H9 (cell line): ENCODE measurements around the gene GDPD4. TPM values are rescaled to one million over a fixed set of nuclear protein-coding genes. Genes with fewer than 3 reads are reported as not detected.

Experiments used
- DNase-seq: peaks from one replicate; pipeline ENCODE4 v3.0.0-alpha.2; 2017
- H2AFZ ChIP-seq: one replicate; pipeline ENCODE4 v1.6.1; 2013; ENCODE audit warnings: mild to moderate bottlenecking, low read length, control low read depth, moderate library complexity
- H2AK5ac ChIP-seq: 2 replicates; pipeline ENCODE4 v1.6.1; 2013; ENCODE audit warnings: low read length, control low read depth, mixed read lengths; ENCODE audit not compliant: insufficient read length
- H2BK120ac ChIP-seq: one replicate; pipeline ENCODE4 v1.6.1; 2013; ENCODE audit warnings: low read depth, mild to moderate bottlenecking, low read length, control low read depth, inconsistent platforms; ENCODE audit not compliant: poor library complexity, severe bottlenecking
- H2BK12ac ChIP-seq: 2 replicates; pipeline ENCODE4 v1.6.1; 2013; ENCODE audit warnings: low read length, control low read depth, mixed read lengths, low read depth; ENCODE audit not compliant: insufficient read length
- H2BK15ac ChIP-seq: 2 replicates; pipeline ENCODE4 v1.6.1; 2013; ENCODE audit warnings: low read depth, low read length, control low read depth
- H2BK20ac ChIP-seq: one replicate; pipeline ENCODE4 v1.6.1; 2013; ENCODE audit warnings: low read depth, mild to moderate bottlenecking, low read length, control low read depth, inconsistent platforms; ENCODE audit not compliant: poor library complexity, severe bottlenecking
- H2BK5ac ChIP-seq: 2 replicates; pipeline ENCODE4 v1.6.1; 2013; ENCODE audit warnings: low read length, control low read depth, mixed read lengths; ENCODE audit not compliant: insufficient read length
- H3K14ac ChIP-seq: 2 replicates; pipeline ENCODE4 v1.6.1; 2013; ENCODE audit warnings: low read length, control low read depth; ENCODE audit not compliant: insufficient read depth
- H3K18ac ChIP-seq: 2 replicates; pipeline ENCODE4 v1.6.1; 2013; ENCODE audit warnings: low read depth, mild to moderate bottlenecking, mixed read lengths, low read length, control low read depth; ENCODE audit not compliant: insufficient read length
- H3K23ac ChIP-seq: 2 replicates; pipeline ENCODE4 v1.6.1; 2013; ENCODE audit warnings: low read length, control low read depth, mixed read lengths, low read depth; ENCODE audit not compliant: insufficient read length
- H3K23me2 ChIP-seq: 2 replicates; pipeline ENCODE4 v1.6.1; 2013; ENCODE audit warnings: low read depth, mild to moderate bottlenecking, mixed read lengths, low read length, control low read depth; ENCODE audit not compliant: insufficient read length, poor library complexity, severe bottlenecking
- H3K27ac ChIP-seq: 2 replicates; pipeline ENCODE4 v1.5.1; 2013; ENCODE audit warnings: low read length, control low read depth, mixed read lengths, low read depth; ENCODE audit not compliant: insufficient read length
- H3K27me3 ChIP-seq: 2 replicates; pipeline ENCODE4 v1.6.1; 2013; ENCODE audit warnings: low read length, control low read depth, inconsistent platforms; ENCODE audit not compliant: insufficient read depth
- H3K4ac ChIP-seq: 2 replicates; pipeline ENCODE4 v1.6.1; 2013; ENCODE audit warnings: low read depth, mild to moderate bottlenecking, control low read depth, inconsistent platforms, low read length, moderate library complexity
- H3K4me1 ChIP-seq: 2 replicates; pipeline ENCODE4 v1.6.1; 2013; ENCODE audit warnings: low read length, control low read depth, inconsistent platforms; ENCODE audit not compliant: insufficient read depth
- H3K4me2 ChIP-seq: 2 replicates; pipeline ENCODE4 v1.6.1; 2013; ENCODE audit warnings: low read length, control low read depth, mixed read lengths; ENCODE audit not compliant: insufficient read length, insufficient read depth
- H3K56ac ChIP-seq: 2 replicates; pipeline ENCODE4 v1.6.1; 2013; ENCODE audit warnings: low read depth, mild to moderate bottlenecking, mixed read lengths, low read length, control low read depth; ENCODE audit not compliant: insufficient read length
- H3K79me1 ChIP-seq: 2 replicates; pipeline ENCODE4 v1.6.1; 2013; ENCODE audit warnings: low read depth, mild to moderate bottlenecking, moderate library complexity, low read length, control low read depth, inconsistent platforms; ENCODE audit not compliant: insufficient read depth, poor library complexity, severe bottlenecking
- H3K79me2 ChIP-seq: 2 replicates; pipeline ENCODE4 v1.6.1; 2013; ENCODE audit warnings: low read length, control low read depth, inconsistent platforms; ENCODE audit not compliant: insufficient read depth
- H3K9ac ChIP-seq: 2 replicates; pipeline ENCODE4 v1.6.1; 2013; ENCODE audit warnings: low read length, control low read depth, mixed read lengths; ENCODE audit not compliant: insufficient read length; ENCODE audit errors: extremely low read depth
- H3K9me3 ChIP-seq: one replicate; pipeline ENCODE4 v1.6.1; 2013; ENCODE audit warnings: low read depth, low read length, inconsistent platforms; ENCODE audit not compliant: control insufficient read depth
- H3T11ph ChIP-seq: one replicate; pipeline ENCODE4 v1.6.1; 2013; ENCODE audit warnings: mild to moderate bottlenecking, low read length, control low read depth, inconsistent platforms
- H4K20me1 ChIP-seq: one replicate; pipeline ENCODE4 v1.6.1; 2013; ENCODE audit not compliant: control insufficient read depth, insufficient read length, insufficient read depth
- H4K5ac ChIP-seq: 2 replicates; pipeline ENCODE4 v1.6.1; 2013; ENCODE audit warnings: low read depth, mild to moderate bottlenecking, mixed read lengths, low read length, control low read depth; ENCODE audit not compliant: insufficient read length
- H4K8ac ChIP-seq: replicated peaks from 2 replicates; pipeline ENCODE4 v1.6.1; 2013; ENCODE audit warnings: low read length, control low read depth, mixed read lengths, low read depth; ENCODE audit not compliant: insufficient read length
- H4K91ac ChIP-seq: 2 replicates; pipeline ENCODE4 v1.6.1; 2013; ENCODE audit warnings: low read depth, mild to moderate bottlenecking, moderate library complexity, mixed read lengths, low read length, control low read depth; ENCODE audit not compliant: insufficient read length
- H3K27ac Mint-ChIP-seq, 3 experiments: 2 replicates in 2 of 3; 3 replicates in 1 of 3; pipeline ENCODE4 v1.8.0; 2020 to 2021; ENCODE audit warnings: mixed read lengths in 3 of 3, mild to moderate bottlenecking in 1 of 3, moderate library complexity in 1 of 3
- H3K27me3 Mint-ChIP-seq: 2 replicates; pipeline ENCODE4 v1.8.0; 2021; ENCODE audit warnings: low read depth, mild to moderate bottlenecking, moderate library complexity, mixed read lengths
- H3K36me3 Mint-ChIP-seq, 3 experiments: 2 replicates in 2 of 3; 3 replicates in 1 of 3; pipeline ENCODE4 v1.8.0; 2020 to 2021; ENCODE audit warnings: low read depth in 3 of 3, mixed read lengths in 3 of 3; ENCODE audit not compliant: insufficient read depth in 1 of 3
- H3K4me1 Mint-ChIP-seq, 2 experiments: 2 replicates each; pipeline ENCODE4 v1.8.0; 2020; ENCODE audit warnings: mixed read lengths in 2 of 2
- H3K4me3 Mint-ChIP-seq, 2 experiments: 2 replicates in 1 of 2; 3 replicates in 1 of 2; pipeline ENCODE4 v1.8.0; 2020 to 2021; ENCODE audit warnings: mild to moderate bottlenecking in 2 of 2, mixed read lengths in 2 of 2, moderate library complexity in 1 of 2
- H3K9me3 Mint-ChIP-seq, 2 experiments: 2 replicates in 1 of 2; 3 replicates in 1 of 2; pipeline ENCODE4 v1.8.0; 2020; ENCODE audit warnings: mild to moderate bottlenecking in 2 of 2, mixed read lengths in 2 of 2, moderate library complexity in 1 of 2
- total RNA-seq: library from RNA; stranded (reverse); gene quantifications from 2 replicates; pipeline ENCODE4 v1.2.1, GENCODE V29; 2021
- TF ChIP-seq, protein P1 (sequence below): fragments of 200-600 bp; sonication (generic); conservative IDR thresholded peaks from 3 replicates; pipeline ENCODE4 v1.8.0; 2021; ENCODE audit warnings: antibody characterized with exemption, mild to moderate bottlenecking

The GDPD4 gene
- total RNA-seq, 1 experiment from 2014 or later: not detected

DNA sequence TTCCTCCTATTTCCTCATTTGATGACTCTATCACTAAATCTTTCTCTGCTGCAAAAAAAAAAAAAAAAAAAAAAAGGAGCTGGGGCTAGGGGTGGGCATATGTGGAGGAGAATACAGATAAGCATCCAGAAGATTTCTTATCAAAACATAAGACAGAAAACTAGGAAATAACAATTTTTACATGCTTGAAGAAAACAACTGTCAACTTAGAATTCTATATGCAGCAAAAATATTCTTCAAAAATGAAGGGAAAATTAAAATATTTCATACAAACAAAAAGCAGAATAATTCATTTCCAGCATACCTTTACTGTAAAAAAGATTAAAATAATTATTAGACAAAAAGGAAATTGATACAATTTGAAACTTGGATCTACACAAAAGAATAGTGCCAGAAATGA is 38.7 kb downstream of the GDPD4 start:
- Histone ChIP-seq H4K91ac (no peak overlapping the region), H3K14ac (no peak overlapping the region), H3K23ac (no peak overlapping the region), H4K5ac (no peak overlapping the region), H2BK20ac (no peak overlapping the region), H4K20me1 (no peaks in the 10 kb centered on the region), H3K79me1 (no peaks in the 10 kb centered on the region), H4K8ac (no peak overlapping the region), H3K4me2 (no peak overlapping the region), H2AK5ac (no peak overlapping the region), H3K4me1 (no peaks in the 10 kb centered on the region), H2BK120ac (no peak overlapping the region), H2BK15ac (no peak overlapping the region), H3K9me3 (no peaks in the 10 kb centered on the region), H3K79me2 (no peaks in the 10 kb centered on the region), H3K18ac (no peak overlapping the region), H2AFZ (no peak overlapping the region), H3K56ac (no peak overlapping the region), H3K27ac (no peak overlapping the region), H3K9ac (no peak overlapping the region), H2BK12ac (no peak overlapping the region), H3K23me2 (no peaks in the 10 kb centered on the region), H3K27me3 (no peaks in the 10 kb centered on the region), H3T11ph (no peak overlapping the region), H2BK5ac (no peak overlapping the region), H3K4ac (no peak overlapping the region)
- Mint-ChIP-seq H3K4me3 (no peak overlapping the region), H3K27me3 (no peaks in the 10 kb centered on the region), H3K9me3 (peaks cover 10 to 12% of the 10 kb centered on the region in 2 experiments), H3K36me3 (peaks cover 1 to 10% (median 2%) of the 10 kb centered on the region in 3 experiments; a peak in 4 of 7 replicates), H3K4me1 (peaks cover 9 to 13% of the 10 kb centered on the region in 2 experiments), H3K27ac (no peak overlapping the region)
- no peak for DNase-seq
- TF ChIP-seq, protein P1, sequence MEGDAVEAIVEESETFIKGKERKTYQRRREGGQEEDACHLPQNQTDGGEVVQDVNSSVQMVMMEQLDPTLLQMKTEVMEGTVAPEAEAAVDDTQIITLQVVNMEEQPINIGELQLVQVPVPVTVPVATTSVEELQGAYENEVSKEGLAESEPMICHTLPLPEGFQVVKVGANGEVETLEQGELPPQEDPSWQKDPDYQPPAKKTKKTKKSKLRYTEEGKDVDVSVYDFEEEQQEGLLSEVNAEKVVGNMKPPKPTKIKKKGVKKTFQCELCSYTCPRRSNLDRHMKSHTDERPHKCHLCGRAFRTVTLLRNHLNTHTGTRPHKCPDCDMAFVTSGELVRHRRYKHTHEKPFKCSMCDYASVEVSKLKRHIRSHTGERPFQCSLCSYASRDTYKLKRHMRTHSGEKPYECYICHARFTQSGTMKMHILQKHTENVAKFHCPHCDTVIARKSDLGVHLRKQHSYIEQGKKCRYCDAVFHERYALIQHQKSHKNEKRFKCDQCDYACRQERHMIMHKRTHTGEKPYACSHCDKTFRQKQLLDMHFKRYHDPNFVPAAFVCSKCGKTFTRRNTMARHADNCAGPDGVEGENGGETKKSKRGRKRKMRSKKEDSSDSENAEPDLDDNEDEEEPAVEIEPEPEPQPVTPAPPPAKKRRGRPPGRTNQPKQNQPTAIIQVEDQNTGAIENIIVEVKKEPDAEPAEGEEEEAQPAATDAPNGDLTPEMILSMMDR: no peak
